T-helper 1 cell treated with Interleukin-12 subunit alpha and Interleukin-12 subunit beta and Interleukin-4 antibody, amounts not matched to agents 30 μg/mL and 1 μg/mL, for 36 hours (primary cell): ENCODE results near the gene SHISA9.

Experiments used
- H3K27ac Mint-ChIP-seq: one replicate; pipeline ENCODE4 v1.8.0; 2021; ENCODE audit warnings: mild to moderate bottlenecking, mixed read lengths
- H3K27me3 Mint-ChIP-seq: one replicate; pipeline ENCODE4 v1.8.0; 2021; ENCODE audit warnings: low read depth, mixed read lengths
- H3K36me3 Mint-ChIP-seq: one replicate; pipeline ENCODE4 v1.8.0; 2021; ENCODE audit warnings: low read depth, mixed read lengths
- H3K4me1 Mint-ChIP-seq: one replicate; pipeline ENCODE4 v1.8.0; 2021; ENCODE audit warnings: low read depth, mixed read lengths
- H3K4me3 Mint-ChIP-seq: one replicate; pipeline ENCODE4 v1.8.0; 2021; ENCODE audit warnings: mild to moderate bottlenecking, moderate library complexity, mixed read lengths
- H3K9me3 Mint-ChIP-seq: one replicate; pipeline ENCODE4 v1.8.0; 2021; ENCODE audit warnings: mixed read lengths

The SHISA9 gene

DNA sequence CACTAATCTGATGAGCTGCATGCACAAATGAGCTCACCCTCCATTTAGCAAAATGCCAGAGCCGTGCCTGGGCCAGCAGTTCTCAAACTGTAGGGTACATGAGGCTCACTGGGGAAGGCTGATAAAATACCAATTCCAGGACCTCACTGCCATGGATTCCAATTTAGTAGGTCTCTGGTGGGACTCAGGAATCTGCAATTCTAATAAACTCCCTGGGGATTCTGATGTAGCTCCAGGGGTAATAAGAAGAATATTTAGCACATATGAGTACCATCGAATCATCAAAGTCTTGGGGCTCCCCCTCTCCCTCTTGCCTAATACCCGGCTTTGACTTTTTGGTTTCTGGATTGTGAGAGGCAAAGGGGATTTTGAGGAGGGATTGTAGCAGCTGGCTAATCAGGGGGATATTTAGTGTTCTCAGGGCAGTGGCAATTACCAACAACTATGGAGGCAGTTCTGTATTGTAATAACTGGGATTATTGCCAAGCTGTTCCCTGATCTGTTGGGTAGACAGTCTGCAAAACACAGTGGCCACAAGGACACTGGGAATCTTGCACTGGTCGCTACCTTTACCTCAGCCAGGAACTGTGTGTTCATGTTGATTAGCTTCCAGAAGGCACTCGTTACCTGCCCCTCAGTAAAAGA lies 140.4 kb downstream of the SHISA9 start:
- Mint-ChIP-seq H3K4me3 (no peak overlapping the region), H3K27me3 (no peaks in the 10 kb centered on the region), H3K27ac (no peak overlapping the region), H3K4me1 (no peaks in the 10 kb centered on the region), H3K36me3 (peaks cover 1% of the 10 kb centered on the region), H3K9me3 (peaks cover 16% of the 10 kb centered on the region)

- Mint-ChIP-seq H3K36me3 (peaks cover 1% of the 10 kb centered on the region), H3K9me3 (peaks cover 16% of the 10 kb centered on the region), H3K27me3 (no peaks in the 10 kb centered on the region), H3K4me3 (no peak overlapping the region), H3K27ac (no peak overlapping the region), H3K4me1 (no peaks in the 10 kb centered on the region)
Observed at GRCh38 chr16:13042291-13042685, 140.9 kb downstream of the SHISA9 start.

DNA sequence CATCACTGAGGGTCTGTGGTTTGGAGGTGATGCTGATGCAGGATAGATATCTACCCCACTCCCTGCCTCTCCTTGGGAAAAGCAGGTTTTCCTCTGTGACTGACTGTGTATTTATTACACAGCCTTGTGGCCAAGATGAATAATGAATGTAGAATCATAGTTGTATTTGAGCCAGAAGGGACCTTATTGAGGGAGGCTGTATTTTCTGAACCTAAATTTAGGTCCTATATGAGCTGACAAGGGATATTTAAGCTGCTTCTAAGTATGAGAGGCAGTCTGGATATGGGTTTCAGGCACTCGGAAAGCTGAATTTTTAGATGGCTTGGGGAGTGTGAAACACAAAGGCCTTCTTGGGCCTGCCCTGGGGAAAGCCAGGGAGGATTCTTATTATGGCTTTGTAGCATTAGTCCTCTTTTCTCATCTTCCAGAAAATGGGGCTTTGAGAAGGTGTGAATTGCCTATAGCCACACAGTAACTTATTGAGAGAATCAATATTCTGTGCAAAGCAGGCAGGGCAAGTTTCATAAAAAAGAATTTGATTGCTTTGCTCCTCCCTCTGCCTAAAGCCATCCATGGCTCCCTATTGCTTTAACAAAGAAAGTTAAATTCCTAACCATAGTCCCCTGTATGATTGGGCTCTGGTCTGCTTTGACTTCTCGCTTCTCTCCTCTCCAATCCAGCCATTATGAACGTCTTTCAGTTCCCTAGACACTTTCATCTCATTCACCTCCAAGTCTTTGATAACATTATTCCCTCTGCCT lies 144.8 kb downstream of the SHISA9 start:
- no peaks in the 10 kb centered on the region for H3K4me1 Mint-ChIP-seq
- no peak overlapping the region for H3K27ac Mint-ChIP-seq
- no peaks in the 10 kb centered on the region for H3K36me3 Mint-ChIP-seq
- no peak overlapping the region for H3K4me3 Mint-ChIP-seq
- no peaks in the 10 kb centered on the region for H3K27me3 Mint-ChIP-seq
- peaks cover 4% of the 10 kb centered on the region for H3K9me3 Mint-ChIP-seq

DNA sequence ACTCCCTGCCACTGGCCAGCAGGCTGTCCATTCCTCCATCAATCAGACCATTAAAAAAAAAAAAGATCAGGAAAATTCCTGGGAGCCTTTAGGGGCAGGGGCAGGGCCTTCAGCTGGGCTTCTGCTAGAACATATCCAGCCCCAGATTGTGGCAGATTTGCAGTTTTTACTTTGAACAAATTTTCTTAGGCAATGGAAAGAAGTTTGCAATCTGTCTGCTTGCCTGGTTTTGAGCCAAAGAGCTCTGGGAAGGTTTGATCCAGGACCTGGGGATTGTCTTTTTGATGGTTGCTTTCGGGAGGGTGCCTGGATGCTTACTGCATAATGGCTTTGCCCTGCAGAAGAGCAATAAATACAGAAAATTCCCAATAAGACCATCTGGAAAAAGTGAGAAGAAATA lies 145.9 kb downstream of the SHISA9 start:
- Mint-ChIP-seq H3K4me1 (no peaks in the 10 kb centered on the region), H3K27ac (no peak overlapping the region)

GRCh38 chr16:13049688-13050087 lies 148.3 kb downstream of the SHISA9 start:
- Mint-ChIP-seq H3K27ac (no peak overlapping the region), H3K9me3 (peaks cover 16% of the 10 kb centered on the region), H3K36me3 (no peaks in the 10 kb centered on the region), H3K4me1 (no peaks in the 10 kb centered on the region), H3K4me3 (no peak overlapping the region), H3K27me3 (no peaks in the 10 kb centered on the region)

More for the DNA sequence above, 145.9 kb downstream of the SHISA9 start:
- Mint-ChIP-seq H3K36me3 (no peaks in the 10 kb centered on the region), H3K4me3 (no peak overlapping the region), H3K9me3 (peaks cover 6% of the 10 kb centered on the region), H3K27me3 (no peaks in the 10 kb centered on the region)

DNA sequence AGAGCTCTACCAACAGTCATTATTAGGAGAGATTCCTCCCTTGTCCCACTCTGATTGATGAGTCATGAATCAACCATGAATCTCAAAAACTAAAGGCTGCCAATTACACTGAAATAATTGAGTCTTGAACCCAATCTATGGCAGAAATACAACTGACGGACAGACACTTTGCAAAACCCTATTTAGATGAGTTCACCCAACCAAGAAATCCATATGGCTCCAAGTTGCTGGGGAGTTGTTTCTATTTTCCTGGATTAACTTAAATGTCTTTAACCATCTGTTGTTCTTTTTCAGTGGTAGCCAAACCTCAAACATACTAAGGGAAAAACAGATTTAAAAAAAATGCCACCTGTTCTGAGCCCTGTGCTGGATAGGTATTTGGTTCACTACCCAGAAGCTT lies 151.0 kb downstream of the SHISA9 start:
- Mint-ChIP-seq H3K27ac (no peak overlapping the region), H3K4me1 (no peaks in the 10 kb centered on the region), H3K27me3 (no peaks in the 10 kb centered on the region), H3K36me3 (no peaks in the 10 kb centered on the region), H3K9me3 (peaks cover 19% of the 10 kb centered on the region), H3K4me3 (no peak overlapping the region)

- Mint-ChIP-seq H3K9me3 (peaks cover 30% of the 10 kb centered on the region), H3K27ac (no peak overlapping the region), H3K4me1 (no peaks in the 10 kb centered on the region), H3K4me3 (no peak overlapping the region), H3K36me3 (no peaks in the 10 kb centered on the region), H3K27me3 (no peaks in the 10 kb centered on the region)
Observed at GRCh38 chr16:13055480-13055879, 154.1 kb downstream of the SHISA9 start.

- Mint-ChIP-seq H3K9me3 (peaks cover 33% of the 10 kb centered on the region), H3K27me3 (no peaks in the 10 kb centered on the region), H3K27ac (no peak overlapping the region), H3K4me1 (no peaks in the 10 kb centered on the region), H3K4me3 (no peak overlapping the region), H3K36me3 (no peaks in the 10 kb centered on the region)
Observed at GRCh38 chr16:13056607-13057006, 155.2 kb downstream of the SHISA9 start.

DNA sequence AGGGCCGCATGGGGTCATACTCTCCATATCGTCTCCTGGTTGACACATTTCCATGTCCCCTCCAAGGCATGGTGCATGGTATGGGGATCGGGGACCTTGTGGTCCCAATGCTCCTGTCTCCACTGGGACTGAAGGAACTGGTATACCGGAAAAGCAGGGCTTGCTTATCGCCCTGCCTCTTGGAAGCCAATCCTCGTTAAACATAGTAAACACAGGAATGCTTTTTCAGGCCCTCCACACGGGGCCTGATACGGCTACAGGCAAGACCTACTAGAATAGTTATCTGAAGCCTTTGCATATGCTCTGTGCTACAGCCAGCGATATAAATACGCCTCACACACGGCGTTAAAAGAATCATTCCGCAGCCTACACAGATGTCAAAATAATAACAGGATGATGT lies 159.5 kb downstream of the SHISA9 start:
- Mint-ChIP-seq H3K9me3 (peaks cover 23% of the 10 kb centered on the region), H3K4me3 (no peak overlapping the region), H3K27ac (no peak overlapping the region), H3K4me1 (no peaks in the 10 kb centered on the region), H3K36me3 (no peaks in the 10 kb centered on the region), H3K27me3 (no peaks in the 10 kb centered on the region)

DNA sequence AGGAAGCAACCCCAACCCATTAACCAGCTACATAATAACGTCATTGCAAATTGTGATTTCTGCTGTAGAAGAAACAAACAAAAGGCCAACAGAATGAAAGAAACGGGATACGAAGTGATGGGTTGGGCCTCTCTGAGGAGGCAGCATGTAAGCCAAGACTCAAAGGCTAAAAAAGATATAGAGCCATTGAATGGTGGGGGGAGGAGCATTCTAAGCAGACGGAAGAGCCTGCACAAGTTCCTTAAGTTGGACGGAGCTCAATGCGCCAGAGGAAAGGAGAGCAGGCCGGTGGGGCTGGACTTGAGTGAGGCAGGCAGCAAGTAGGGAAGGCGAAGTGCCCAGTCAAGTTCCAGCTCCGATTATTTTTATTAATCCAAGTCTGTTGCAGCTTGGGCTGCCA lies 160.3 kb downstream of the SHISA9 start:
- peaks cover 28% of the 10 kb centered on the region for H3K9me3 Mint-ChIP-seq
- H3K4me3 Mint-ChIP-seq, result no peak overlapping the region
- H3K36me3 Mint-ChIP-seq, result no peaks in the 10 kb centered on the region
- H3K27ac Mint-ChIP-seq, result no peak overlapping the region
- H3K27me3 Mint-ChIP-seq, result no peaks in the 10 kb centered on the region
- no peaks in the 10 kb centered on the region for H3K4me1 Mint-ChIP-seq

DNA sequence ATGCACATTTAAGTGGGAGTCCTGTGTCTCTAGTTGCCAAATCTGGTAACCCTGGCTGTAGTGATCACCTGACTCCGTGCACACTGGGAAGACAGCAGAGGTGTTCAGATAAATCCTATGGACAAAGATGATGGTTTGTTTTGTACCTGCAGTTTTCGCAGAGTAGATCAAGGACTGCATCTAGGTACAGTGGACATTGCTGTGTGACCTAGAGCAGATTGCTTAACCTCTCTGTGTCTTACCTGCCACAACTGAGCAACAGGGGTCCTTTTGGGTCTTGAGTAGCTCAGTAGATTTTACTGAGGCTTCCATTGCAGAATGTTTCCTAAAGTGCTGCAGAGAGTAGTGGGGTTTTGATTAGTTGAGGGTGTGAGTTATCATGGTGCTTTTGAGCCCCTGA lies 160.8 kb downstream of the SHISA9 start:
- Mint-ChIP-seq H3K36me3 (no peaks in the 10 kb centered on the region), H3K4me1 (no peaks in the 10 kb centered on the region), H3K4me3 (no peak overlapping the region), H3K27me3 (no peaks in the 10 kb centered on the region), H3K27ac (no peak overlapping the region), H3K9me3 (peaks cover 29% of the 10 kb centered on the region)

DNA sequence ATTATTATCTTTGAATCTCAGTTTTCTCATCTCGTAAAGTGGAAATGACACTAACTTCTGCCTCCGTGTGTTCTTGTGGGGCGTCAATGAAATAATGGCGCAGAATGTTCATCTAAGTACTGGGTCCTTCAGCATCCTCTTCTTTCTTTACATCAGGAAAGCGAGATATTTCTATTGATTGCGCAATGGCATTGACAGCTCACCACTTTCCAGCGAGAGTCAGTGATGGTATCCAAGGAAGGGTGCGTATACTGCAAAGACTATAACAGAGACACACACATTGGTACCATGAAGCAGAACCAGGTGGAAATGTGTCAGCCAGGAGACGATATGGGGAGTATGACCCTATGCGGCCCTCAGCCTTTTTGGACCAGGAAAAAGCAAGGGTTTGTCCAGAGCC lies 162.1 kb downstream of the SHISA9 start:
- Mint-ChIP-seq H3K4me3 (no peak overlapping the region), H3K27me3 (no peaks in the 10 kb centered on the region), H3K9me3 (peaks cover 35% of the 10 kb centered on the region), H3K4me1 (no peaks in the 10 kb centered on the region), H3K27ac (no peak overlapping the region), H3K36me3 (no peaks in the 10 kb centered on the region)

DNA sequence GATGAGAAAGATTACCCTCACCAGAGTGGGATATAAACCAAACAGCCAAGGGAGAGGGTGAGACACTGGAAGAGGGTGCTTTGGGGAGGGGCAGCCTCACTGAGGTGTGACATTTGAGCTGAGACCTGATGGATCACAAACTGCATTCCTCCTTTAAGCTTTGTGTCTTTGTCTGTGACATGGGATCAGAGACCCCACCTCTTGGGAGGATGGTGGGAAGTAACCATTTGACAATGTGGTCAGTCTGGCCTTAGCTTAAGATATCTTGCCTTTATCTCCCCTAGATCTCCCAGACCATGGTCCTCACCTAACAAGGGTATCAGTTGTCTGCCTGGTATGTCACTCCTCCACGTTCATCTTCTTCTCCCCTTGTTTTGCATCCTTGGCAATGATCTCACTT lies 163.4 kb downstream of the SHISA9 start:
- Mint-ChIP-seq H3K36me3 (no peaks in the 10 kb centered on the region), H3K4me3 (no peak overlapping the region), H3K4me1 (no peaks in the 10 kb centered on the region), H3K9me3 (peaks cover 32% of the 10 kb centered on the region), H3K27me3 (no peaks in the 10 kb centered on the region), H3K27ac (no peak overlapping the region)

DNA sequence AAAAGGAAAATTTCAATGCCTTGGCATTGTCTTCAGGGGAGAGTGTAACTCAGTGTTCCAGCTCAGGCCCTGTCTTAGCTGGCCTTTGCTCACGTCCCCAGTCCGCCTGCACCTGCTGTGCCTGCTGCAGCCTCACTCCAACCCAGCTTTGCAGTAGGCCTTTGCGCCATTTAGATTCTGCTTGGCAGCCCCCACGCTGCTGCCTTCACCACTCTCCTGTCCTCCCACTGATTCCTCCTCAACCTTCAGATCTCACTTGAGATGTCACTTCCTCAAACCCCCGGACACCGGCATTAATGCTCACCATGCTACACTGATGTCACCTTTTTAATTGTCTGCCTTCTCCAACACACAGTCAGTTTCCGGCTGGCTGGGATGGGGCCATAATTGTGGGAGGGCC lies 166.2 kb downstream of the SHISA9 start:
- no peaks in the 10 kb centered on the region for H3K36me3 Mint-ChIP-seq
- no peak overlapping the region for H3K4me3 Mint-ChIP-seq
- H3K27ac Mint-ChIP-seq, result no peak overlapping the region
- H3K9me3 Mint-ChIP-seq, result peaks cover 27% of the 10 kb centered on the region
- H3K27me3 Mint-ChIP-seq, result no peaks in the 10 kb centered on the region
- H3K4me1 Mint-ChIP-seq, result no peaks in the 10 kb centered on the region

GRCh38 chr16:13068912-13069583 lies 167.7 kb downstream of the SHISA9 start:
- Mint-ChIP-seq H3K27ac (no peak overlapping the region), H3K4me1 (no peaks in the 10 kb centered on the region), H3K27me3 (no peaks in the 10 kb centered on the region), H3K36me3 (no peaks in the 10 kb centered on the region), H3K4me3 (no peak overlapping the region), H3K9me3 (peaks cover 33% of the 10 kb centered on the region)
